Activated CD4-positive, alpha-beta T cell treated with anti-CD3 and anti-CD28 coated beads, Interleukin-2, Interleukin-6, amounts not matched to agents 100 ng/mL and 50 ng/mL, durations not matched to agents 16 hours and 8 hours (primary cell): Measurements from ENCODE around the gene PLRG1.
"Not testable (repeated sequence)": the region's sequence is repeated elsewhere in the genome, so short reads cannot be mapped to it uniquely, and the experiment has no call there.

Experiments used
- DNase-seq: peaks from one replicate; pipeline ENCODE4 v3.0.0-alpha.2; 2020

The PLRG1 gene

DNA sequence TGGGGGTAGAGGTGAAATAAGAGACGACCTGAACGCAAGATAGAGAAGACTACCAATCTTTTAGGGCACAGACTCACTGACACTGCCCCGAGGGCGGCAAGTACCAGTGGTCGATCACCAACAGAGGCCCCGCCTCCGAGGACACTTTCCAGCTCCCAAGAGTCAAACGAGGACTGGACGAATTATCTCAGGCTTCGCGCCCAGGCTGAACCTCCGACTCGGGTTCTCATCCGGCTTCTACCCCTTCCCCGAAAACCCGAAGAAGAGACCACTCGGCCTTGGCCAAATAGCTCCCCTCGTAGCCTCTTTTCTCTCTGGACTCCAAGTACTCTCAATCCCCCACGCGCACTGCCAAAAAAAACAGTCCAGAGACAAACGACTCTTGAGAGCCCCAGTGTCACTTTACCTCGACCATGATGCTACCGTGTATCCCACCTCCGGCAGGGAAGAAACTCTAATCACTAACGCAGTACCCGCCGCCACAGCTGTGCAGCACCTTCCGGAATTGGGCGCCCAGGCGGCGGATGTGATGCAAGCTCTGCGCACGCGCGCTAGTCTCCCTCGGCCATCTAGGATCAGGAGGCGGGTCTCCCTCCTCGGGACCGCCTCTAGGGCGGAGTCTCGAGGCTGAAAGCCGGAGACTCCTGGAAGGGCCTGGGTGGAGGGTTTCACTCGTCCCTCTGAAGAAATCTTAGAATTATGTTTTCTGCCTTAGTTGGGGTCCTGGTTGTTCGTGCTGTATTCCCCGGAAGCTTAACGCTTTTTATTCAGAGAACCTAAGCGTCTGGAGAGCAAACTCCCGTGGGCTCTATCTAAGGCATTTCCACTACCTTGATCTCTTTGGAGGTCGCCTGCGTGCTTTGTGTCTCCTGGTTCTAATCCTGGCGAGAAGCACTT is at the start of gene PLRG1:
TSS of gene PLRG1 (minus strand) at position 507 of the 897 bp plus-strand sequence. CDS start at position 415, 92 bp downstream.
- peak; percentile 97 for DNase-seq

DNA sequence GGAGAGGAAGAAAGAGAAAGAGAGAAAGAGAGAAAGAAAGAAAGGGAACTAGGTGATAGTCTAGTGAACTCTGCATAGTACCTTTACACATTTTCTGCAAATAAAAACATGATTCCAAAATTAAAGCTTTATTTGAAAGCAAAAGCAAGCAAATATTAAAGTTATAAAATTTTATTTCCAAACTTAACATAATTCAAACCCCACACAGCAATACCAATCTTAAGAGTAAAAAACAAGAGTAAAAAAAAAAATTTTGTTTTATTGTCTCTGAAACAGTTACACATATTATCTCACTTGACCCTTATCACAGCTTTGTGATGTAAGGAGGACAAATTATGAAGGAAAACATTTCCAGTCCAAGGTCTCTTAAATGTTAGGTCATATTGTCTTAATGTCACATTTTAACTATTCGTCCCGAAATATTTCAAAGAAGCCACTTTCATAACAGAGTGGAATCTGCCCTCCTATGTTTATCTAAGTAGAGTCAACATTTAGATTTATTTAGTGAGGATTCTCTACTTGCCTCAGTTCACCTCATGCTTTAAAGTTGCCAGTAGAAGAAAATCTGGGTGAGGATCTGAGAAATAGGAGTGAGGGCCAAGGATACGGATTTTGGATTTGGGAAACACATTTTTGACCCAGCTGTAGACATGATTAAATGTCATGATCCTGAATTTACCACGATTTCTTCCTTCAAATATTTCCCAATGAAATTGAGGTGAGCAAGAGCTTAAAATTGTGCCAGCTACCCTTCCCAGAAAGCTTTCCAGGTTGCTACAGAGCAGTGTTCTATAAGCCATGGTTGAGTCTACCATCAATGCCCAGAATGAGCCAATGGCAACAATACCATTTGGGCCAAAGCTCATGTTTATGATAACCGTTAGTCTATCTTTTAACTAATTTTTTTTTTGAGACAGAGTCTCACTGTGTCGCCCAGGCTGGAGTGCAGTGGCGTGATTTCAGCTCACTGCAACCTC is 47.9 kb upstream of the PLRG1 start:
- DNase-seq, result no peak

DNA sequence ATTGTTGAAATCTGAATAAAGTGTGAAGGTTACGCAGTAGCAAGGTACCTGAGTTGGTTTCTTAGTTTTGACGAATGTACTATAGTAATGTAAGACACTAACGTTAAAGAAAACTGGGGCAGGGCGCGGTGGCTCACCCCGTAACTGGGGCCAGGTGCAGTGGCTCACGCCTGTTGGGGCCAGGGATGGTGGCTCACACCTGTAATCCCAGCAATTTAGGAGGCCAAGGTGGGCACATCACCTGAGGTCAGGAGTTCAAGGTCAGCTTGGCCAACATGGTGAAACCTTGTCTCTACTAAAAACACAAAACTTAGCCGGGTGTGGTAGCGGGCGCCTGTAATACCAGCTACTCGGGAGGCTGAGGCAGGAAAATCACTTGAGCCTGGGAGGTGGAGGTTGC is 47.1 kb upstream of the PLRG1 start:
- DNase-seq, result not testable (repeated sequence)

DNA sequence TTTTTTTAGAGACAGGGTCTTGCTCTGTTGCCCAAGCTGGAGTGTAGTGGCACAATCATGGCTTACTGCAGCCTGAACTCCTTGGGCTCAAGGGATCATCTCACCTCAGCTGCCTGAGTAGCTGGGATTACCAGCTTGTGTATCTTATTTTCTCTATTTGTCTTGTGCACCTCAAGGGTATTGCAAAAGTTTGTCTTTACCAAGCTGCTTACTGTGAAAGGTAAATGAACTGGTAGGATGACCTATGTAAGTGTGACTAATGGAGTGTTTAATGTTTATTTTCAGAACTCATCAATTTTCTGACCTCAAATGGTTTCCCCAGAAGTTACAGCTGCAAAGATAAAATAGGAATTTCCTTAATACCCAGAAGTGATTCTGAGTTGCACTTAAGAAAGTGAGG is 45.6 kb upstream of the PLRG1 start:
- no peak for DNase-seq

DNA sequence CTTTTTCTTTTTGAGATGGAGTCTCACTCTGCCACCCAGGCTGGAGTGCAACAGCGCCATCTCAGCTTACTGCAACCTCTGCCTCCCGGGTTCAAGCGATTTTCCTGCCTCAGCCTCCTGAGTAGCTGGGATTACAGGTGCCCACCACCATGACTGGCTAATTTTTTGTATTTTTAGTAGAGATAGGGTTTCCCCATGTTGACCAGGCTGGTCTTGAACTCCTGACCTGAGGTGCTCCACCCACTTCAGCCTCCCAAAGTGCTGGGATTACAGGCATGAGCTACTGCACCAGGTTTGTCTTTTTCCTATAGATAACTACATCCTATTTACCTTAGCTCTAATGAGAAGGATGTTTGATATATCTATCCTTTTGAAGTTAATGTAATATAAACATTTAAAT is 44.1 kb upstream of the PLRG1 start:
- not testable (repeated sequence) for DNase-seq

DNA sequence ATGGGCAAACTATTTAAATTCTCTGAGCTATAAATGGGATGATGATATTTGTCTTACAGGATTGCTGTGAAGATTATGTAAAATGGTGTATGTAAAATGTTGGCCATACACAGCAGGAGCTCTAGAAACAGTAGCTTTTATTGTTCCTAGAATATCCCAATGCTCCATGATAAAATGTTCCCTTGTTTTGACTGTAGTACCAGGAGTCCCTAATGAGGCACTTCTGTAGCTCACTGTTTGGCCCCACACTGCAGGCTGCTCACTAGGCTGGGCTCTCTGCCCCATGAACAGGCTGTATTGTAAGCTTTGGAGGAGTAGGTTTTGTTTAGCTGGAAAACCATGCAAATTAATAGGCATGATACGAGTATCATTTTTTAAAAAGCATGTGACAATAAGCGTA is 43.7 kb upstream of the PLRG1 start:
- DNase-seq, result no peak

DNA sequence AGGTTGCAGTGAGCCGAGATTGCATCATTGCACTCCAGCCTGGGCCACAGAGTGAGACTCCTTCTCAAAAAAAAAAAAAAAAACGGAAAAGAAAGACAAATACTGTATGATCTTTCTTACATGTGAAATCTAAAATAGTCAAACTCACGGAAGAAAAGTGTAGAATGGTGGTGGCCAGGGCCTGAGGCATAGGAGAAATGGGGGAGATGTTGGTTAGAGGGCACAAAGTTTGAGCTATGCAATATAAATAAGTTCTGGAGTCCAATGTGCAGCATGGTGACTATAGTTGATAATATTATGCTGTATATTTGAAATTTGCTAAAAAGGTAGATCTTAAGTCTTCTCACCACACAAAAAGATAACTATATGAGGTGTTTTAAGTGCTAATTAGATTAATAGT is 41.7 kb upstream of the PLRG1 start:
- DNase-seq, result no peak

DNA sequence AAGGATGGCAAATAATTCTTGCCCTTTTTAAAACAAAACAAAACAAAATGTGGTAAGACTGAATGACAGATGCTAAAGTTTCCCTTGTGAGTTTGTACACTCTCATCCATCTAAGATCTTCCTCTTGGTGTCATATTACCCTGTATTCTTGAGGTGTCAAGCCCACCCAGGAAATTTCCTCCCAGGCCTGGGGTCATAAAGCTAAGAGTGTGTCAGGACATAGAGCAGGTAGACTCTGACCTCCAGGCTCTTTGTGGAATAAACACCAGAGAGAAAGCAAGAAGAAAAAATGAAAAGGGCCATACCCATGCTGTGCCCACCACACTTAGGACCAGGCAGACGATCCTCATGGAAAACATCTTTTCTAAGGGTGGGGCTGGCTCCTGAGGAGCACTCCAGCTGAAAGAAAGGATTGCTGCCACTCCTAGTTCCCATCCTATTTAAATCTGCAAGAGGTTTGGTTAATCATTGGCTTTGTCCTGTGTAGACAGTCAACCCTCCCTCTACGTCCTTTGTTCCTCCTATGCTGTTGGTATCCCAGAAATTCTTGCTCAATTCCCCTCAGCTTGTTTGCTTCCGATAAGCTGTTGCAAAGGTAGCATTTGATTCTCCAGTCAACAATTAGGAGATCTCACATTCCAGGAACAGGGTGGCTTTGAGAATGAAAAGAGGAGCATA is 40.3 kb upstream of the PLRG1 start, which contains the start of gene FGA:
TSS of gene FGA (minus strand) at position 414 of the 678 bp plus-strand sequence. CDS start at position 359, 55 bp downstream.
- DNase-seq, result no peak

DNA sequence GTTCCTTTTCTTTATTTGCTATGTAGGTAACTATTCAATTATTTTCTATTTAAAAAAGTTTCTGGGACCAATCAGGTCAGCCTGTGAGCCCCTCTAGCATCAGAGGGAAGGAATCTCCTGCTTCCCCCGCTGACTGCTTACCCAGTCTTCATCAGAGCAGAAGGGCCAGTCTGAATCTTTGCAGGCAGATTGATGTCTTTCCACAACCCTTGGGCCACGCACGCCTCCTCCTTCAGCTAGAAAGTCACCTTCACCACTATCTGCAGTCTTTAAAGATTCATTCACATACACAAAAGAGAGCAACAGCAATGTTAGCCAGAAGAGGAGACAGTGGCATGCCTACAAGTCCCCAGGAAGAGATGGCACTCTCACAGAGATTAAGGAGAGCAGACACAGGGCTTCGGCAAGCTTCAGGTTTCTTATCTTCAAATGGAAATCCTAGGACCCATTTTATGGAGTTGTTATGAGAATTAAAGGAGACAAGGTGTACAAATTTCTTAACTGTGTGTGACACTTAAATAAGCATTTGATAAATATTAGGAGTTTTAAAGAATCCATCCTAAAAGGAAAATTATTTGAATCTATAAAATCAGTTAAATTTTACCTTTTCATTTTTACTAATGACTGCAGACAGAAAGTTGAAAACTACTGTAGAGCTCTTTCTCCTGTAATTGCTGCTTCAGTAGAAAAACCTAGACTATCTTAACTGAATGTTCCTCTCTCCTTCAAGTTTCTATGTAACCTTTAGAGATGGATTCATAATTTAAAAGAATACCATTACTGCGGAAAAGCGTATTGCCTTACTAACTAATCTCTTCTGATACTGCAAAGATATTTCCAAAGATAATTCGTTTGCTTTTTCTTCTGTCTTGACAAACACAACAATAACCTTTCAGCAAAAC is 39.3 kb upstream of the PLRG1 start:
- no peak for DNase-seq

DNA sequence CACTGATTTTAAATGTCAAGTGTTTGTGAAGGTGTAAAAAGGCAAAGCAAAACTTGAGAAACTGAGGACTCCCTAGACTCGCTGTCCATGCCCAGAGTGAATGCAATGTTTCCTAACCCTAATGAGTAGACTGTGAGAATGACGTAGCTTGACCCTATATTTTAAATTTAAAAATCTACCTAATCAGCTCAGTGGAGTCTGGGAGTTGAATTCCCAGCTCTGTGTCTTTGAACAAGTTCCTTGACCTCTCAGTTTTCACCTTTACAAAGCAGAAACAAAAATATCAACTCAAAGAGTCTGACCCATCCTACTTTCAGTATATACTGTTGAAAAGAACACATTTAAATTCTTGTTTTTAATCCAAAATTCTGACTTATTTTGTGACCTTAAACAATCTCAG is 38.0 kb upstream of the PLRG1 start:
- no peak for DNase-seq

DNA sequence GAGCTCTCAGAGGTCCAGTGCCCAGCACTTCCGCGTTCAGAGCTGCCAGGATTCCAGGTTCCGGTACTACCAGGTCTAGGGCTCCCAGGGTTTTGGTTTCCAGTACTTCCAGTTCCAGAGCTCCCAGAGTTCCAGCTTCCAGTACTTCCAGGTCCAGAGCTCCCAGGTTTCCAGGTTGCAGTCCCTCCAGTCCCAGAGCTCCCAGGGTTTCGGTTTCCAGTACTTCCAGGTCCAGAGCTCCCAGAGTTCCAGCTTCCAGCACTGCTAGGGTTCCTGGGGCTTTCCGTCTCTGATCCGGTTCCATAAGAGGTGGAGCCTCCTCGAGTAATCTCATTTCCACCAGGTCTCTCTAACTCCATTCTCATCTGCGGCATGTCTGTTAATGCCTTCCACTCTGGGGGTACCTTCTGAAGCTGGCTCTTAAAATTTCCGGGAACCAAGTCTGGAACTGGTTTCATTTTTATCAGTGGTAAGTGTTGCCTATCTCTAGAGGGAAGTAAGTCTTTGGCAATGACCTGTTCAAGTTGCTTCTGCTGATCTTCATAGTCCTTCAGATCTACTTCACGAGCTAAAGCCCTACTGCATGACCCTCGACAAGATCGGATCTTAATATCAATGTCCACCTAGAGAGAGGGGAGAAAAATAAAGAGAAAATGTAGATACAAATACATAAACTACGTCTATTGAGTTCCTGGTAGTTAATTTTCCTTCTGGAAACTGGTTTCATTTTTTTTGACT is 36.3 kb upstream of the PLRG1 start:
- DNase-seq, result no peak

DNA sequence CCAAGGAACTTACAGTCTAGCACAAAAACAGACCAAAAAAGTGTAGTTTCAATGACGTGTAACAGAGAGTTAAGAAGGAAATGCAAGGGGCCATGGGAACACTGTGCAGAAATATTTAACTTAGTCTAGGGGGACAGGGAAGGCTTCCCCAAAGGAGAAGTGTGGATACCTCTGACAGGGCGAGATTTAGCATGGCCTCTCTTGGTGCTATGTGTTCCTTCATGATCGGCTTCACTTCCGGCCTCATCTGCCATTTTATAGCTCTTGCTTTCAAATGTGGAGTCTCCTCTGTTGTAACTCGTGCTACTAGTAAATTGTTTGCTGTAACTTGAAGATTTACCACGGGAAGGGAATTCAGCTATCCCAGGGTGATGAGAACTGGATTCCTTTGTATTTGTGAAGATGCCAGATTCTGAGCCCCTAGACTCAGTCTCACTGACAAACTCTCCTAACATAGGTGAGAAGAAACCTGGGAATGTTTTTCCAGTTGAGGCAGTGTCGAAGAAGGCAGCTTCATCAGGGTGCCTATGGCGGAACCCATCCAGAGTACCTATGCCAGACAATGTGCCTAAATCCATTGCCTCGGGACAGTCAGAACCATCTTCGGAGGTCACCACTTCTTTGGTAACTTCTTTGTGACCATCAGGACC is 35.3 kb upstream of the PLRG1 start:
- no peak for DNase-seq

DNA sequence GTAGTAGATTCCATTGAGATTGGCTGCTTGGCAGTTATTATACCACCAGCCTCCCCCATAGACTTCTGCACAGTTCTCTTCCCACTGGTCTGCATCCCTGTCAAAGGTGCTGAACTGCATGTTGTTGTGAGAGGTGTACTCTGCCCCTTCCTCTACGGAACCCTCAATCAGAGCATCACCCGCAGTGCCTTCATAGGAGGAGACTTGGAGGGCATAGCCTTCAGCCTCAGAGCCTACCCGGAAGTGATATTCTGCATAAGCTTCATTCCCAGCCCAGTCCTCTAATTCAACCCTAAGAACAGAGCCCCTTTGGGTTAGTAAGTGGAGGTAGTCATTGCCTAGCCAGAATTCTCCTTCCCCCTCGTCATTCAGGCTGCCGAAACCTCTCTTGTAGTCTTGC is 34.1 kb upstream of the PLRG1 start:
- no peak for DNase-seq

DNA sequence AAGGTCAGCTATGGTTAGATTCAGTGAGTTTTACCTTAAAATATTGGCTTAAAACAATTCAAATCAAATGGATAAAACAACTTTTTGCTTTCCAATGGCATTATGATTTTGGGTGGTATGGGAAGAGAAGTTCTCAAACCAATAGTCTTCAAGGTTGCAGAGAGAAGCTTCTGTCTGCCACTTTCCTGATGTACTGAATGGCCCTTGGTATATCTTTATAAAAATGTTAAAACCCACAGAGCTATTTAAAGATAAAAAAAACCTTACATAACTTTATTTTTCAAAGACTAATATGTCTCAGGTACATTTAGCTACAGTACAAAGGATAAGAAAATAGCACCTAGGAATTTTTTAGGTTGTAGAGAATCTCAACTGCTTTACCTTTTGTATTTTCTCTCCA is 33.5 kb upstream of the PLRG1 start:
- no peak for DNase-seq

DNA sequence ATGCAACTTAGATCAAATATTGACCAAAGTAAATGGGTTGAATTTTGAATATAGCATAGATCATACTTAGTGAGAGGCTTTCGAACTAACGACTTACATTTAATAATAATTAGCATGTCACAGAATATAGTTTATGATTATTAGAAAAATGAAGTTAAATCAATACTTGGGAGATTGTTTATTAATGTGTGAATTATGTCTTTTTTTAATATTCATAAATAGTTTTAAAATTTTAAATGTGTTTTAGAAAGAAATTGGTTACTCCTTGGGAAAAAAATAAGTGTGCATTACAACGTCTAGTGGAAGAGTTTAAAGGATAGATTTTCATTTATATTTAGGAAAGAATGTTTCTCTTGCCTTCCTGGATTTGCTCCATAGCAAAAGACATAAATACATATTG is 33.0 kb upstream of the PLRG1 start:
- DNase-seq, result no peak

DNA sequence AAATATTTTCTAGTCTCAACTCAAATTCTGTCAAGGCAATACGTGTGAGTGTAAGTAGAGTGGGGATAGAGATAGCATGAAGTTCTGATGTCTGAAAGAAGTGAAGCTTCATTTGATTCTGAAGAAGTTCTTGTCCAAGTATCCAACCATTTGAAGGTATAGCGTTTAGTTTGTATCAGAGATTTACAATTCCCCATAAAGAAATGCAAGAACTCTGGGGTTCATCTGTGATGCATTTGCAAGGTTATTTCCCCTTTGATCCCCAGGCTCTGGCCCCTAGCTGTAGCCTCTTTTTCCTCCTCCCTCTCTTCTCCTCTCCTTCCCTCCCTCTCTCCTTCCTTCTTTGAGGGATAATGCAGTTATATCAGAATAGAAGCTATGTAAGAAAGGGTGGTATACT is 32.5 kb upstream of the PLRG1 start:
- no peak for DNase-seq

DNA sequence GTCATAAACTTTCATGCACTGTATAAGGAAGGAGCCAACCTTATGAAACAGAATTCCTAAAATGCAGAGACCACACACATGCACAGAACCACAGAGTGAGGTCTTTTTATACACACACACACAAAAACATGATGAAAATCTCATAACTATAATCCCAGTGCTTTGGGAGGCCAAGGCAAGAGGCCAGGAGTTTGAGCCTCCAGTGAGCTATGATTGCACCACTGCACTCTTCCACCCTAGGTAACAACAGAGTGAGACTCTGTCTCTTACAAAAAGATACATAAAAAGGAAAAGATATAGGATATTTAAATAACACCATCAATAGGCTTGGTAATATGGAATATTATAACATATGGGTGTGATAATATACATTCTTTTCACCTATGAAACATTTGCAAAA is 29.7 kb upstream of the PLRG1 start:
- no peak for DNase-seq

DNA sequence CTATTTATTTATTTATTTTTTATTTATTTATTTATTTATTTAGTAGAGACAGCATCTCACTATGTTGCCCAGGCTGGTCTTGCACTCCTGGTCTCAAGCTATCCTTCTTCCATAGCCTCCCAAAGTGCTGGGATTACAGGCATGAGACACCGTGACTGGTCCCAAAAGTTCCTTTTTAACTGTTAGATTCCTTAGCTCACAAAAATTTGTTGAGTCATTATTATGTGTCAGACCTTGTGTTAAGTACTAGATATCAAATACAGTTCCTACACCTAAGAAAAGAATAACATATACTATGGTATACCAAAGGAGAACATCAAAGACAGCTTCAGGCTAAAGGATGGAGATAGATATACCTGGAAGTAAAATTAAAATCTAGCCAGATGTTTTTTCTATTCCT is 28.7 kb upstream of the PLRG1 start:
- no peak for DNase-seq

DNA sequence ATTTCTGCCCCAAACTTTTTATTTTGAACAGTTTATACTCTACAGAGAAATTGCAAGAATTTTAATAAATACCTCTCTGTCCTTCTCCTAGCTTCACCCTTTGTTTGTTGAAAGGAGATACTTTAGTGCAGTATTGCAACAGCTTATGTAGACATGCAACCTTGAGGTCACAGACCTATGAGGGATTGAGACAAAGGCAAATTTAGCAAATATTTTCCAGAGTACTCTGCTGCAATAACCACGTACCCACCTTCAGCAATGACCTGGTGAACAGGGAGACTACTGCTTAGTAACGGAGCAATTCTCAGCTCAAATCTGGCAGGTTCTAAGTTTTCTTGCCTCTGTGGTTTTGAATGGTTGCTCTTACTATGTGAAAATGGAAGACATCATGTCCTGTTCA is 27.1 kb upstream of the PLRG1 start:
- DNase-seq, result no peak

DNA sequence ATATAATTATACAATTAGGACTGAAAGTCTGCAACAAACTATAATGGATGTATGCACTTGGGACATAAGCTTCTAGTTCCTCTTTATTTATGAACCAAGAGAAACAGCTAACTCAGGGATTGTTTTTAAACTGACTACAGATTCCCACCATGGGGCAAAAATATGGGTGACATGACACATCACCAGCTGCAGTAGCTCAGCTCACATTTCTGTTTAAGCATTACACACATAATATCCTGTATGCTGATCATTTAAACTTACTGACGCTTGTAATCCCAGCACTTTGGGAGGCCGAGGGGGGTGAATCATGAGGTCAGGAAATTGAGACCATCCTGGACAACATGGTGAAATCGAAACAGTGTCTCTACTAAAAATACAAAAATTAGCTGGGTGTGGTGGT is 24.1 kb upstream of the PLRG1 start:
- DNase-seq, result no peak
